Astrocyte (in vitro differentiated cells and primary cell): ENCODE results near the gene MRTFA.

Experiments used
- CTCF ChIP-seq: IDR thresholded peaks from 2 replicates; pipeline ENCODE4 v1.5.1; 2011; ENCODE audit warnings: low read depth, mild to moderate bottlenecking, inconsistent platforms, low read length, moderate library complexity; ENCODE audit not compliant: insufficient read depth
- EZH2 ChIP-seq: IDR thresholded peaks from 2 replicates; pipeline ENCODE4 v1.6.1; 2012; ENCODE audit warnings: mild to moderate bottlenecking, low read length, inconsistent platforms; ENCODE audit not compliant: insufficient read depth

- TF ChIP-seq EZH2 (no peak), CTCF (no peak)
Observed at GRCh38 chr22:40425082-40425481, 211.4 kb downstream of the MRTFA start.
